Stimulated activated naive B cell treated with anti-CD40 and anti-IgM and Interleukin-4, amounts not matched to agents 10 μg/mL and 1 μg/mL and 100 μg/mL, for 72 hours (primary cell): ENCODE data around the gene E4F1.

ENCODE experiments used
- ATAC-seq, 2 donors: fragments of 150-1000 bp; cut with Tn5 transposase; replicated peaks; 2 replicates each; pipeline ENCODE4 v1.10.0; 2021; ENCODE audit warnings: moderate library complexity in 1 of 2
- DNase-seq: peaks from one replicate; pipeline ENCODE4 v3.0.0; 2021
- H3K27ac Mint-ChIP-seq: one replicate; pipeline ENCODE4 v1.8.0; 2022; ENCODE audit warnings: mild to moderate bottlenecking, mixed read lengths
- H3K27me3 Mint-ChIP-seq, 2 donors: one replicate each; pipeline ENCODE4 v1.8.0; 2022; ENCODE audit warnings: mixed read lengths in 2 of 2
- H3K36me3 Mint-ChIP-seq, 2 donors: one replicate each; pipeline ENCODE4 v1.8.0; 2022; ENCODE audit warnings: mixed read lengths in 2 of 2, mild to moderate bottlenecking in 1 of 2
- H3K4me1 Mint-ChIP-seq, 2 donors: one replicate each; pipeline ENCODE4 v1.8.0; 2022; ENCODE audit warnings: mixed read lengths in 2 of 2, mild to moderate bottlenecking in 1 of 2
- H3K4me3 Mint-ChIP-seq, 2 donors: one replicate each; pipeline ENCODE4 v1.8.0; 2022; ENCODE audit warnings: mild to moderate bottlenecking in 2 of 2, mixed read lengths in 2 of 2, moderate library complexity in 1 of 2
- H3K9me3 Mint-ChIP-seq, 2 donors: one replicate each; pipeline ENCODE4 v1.8.0; 2022; ENCODE audit warnings: mixed read lengths in 2 of 2, mild to moderate bottlenecking in 1 of 2

Gene E4F1

DNA sequence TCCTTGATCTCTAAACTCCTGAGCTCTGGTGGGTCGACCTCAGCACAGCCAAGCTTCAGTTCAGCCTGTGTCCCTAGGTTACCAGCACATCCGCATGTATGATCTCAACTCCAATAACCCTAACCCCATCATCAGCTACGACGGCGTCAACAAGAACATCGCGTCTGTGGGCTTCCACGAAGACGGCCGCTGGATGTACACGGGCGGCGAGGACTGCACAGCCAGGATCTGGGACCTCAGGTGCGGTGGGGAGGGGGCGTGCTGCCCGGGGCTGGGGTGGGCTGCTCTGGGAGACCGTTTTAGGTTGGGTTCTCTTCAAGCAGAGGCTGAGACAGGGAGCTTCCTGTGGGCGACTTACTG lies 17.0 kb upstream of the E4F1 start:
- H3K36me3 Mint-ChIP-seq = peaks cover 27 to 29% of the 10 kb centered on the region in 2 donors
- H3K9me3 Mint-ChIP-seq = no peaks in the 10 kb centered on the region
- peak overlapping the region; percentile 82 to 91 for H3K4me3 Mint-ChIP-seq
- ATAC-seq (no peak), DNase-seq (no peak)
- peaks cover 0 to 12% of the 10 kb centered on the region in 2 donors for H3K27me3 Mint-ChIP-seq
- H3K4me1 Mint-ChIP-seq = peaks cover 24 to 40% of the 10 kb centered on the region in 2 donors
- H3K27ac Mint-ChIP-seq = peak overlapping the region; percentile 88

DNA sequence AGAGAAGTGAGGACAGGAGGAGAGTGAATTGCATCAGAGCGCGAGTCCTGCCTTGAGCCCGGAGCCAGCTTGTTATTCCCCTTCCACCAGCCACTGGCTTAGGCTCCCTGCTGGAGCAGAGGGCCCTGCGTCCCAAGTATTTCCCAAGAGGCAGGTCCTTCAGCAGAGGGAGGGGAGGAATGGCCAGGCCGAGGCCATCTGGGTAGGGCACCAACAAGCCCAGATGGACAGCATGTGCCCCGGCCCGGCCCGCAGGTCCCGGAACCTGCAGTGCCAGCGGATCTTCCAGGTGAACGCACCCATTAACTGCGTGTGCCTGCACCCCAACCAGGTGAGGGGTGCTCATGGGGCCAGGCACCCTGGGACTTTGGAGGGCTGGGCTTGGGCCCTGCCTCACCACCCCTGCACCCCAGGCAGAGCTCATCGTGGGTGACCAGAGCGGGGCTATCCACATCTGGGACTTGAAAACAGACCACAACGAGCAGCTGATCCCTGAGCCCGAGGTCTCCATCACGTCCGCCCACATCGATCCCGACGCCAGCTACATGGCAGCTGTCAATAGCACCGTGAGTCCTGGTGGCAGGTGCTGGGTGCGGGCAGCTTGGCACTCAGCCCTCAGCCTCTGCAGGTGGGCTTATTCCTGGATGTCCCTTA lies 16.5 kb upstream of the E4F1 start:
- ATAC-seq (no peak), DNase-seq (no peak)
- Mint-ChIP-seq H3K27me3 (peaks cover 0 to 7% of the 10 kb centered on the region in 2 donors), H3K36me3 (peaks cover 30 to 33% of the 10 kb centered on the region in 2 donors), H3K27ac (peak overlapping the region; percentile 88), H3K4me3 (peak overlapping the region; percentile 82 to 91), H3K4me1 (peaks cover 27 to 44% of the 10 kb centered on the region in 2 donors), H3K9me3 (no peaks in the 10 kb centered on the region)

DNA sequence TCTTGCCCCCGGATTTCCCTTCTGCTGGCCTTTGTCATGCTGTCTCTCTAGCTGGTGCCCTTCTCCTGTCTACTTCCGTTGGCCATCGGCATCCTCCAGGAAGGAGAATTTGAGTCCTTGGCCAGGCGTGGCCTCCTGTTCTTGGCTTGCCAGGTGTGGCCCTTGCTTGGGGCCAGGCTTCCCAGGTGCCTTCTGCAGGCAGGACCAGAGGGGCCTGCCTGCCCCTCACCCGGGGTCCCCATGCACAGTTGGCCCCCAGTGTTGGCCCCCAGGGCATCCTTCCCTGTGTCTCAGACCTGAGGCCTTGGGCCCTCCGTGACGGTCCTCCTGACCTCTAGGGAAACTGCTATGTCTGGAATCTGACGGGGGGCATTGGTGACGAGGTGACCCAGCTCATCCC lies 15.5 kb upstream of the E4F1 start:
- Mint-ChIP-seq H3K4me1 (peaks cover 33 to 53% of the 10 kb centered on the region in 2 donors), H3K36me3 (peaks cover 37 to 38% of the 10 kb centered on the region in 2 donors), H3K27me3 (no peaks in the 10 kb centered on the region), H3K9me3 (no peaks in the 10 kb centered on the region), H3K4me3 (peak overlapping the region; percentile 73 to 78), H3K27ac (peak overlapping the region; percentile 16)
- DNase-seq (no peak), ATAC-seq (no peak)

DNA sequence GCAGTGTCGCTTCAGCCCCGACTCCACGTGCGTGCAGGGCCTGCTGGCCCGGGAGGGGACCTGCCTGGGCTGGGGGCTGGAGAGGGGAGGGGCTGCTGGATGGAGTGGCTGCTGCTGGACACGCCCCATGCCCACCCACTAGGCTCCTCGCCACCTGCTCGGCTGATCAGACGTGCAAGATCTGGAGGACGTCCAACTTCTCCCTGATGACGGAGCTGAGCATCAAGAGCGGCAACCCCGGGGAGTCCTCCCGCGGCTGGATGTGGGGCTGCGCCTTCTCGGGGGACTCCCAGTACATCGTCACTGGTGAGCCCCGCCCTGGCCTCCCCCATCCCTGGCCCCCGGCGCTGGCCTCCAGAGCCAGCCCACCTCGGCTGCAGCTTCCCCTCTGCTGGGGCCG lies 15.1 kb upstream of the E4F1 start:
- DNase-seq (no peak), ATAC-seq (no peak)
- H3K4me3 Mint-ChIP-seq = peak overlapping the region in 1 of 2 donors; percentile 78
- H3K4me1 Mint-ChIP-seq = peaks cover 36 to 58% of the 10 kb centered on the region in 2 donors
- H3K36me3 Mint-ChIP-seq = peaks cover 39 to 40% of the 10 kb centered on the region in 2 donors
- H3K27ac Mint-ChIP-seq = no peak overlapping the region
- H3K27me3 Mint-ChIP-seq = no peaks in the 10 kb centered on the region
- H3K9me3 Mint-ChIP-seq = no peaks in the 10 kb centered on the region

DNA sequence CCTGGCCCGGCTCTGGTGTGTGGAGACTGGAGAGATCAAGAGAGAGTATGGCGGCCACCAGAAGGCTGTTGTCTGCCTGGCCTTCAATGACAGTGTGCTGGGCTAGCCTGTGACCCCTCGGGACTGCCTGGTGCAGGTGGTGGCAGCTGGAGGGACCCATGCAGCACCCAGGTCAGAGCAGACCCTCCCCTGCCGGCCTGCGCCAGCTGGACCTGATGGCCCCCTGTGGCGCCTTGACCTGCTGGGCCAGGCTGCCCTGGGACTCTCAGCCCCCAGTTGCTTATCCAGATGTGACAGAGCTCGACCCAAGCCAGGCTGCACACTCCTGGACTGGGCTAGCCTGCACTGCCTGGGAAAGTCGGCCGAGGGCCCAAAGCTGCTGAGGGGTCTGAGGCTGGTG lies 14.6 kb upstream of the E4F1 start:
- Mint-ChIP-seq H3K27ac (no peak overlapping the region), H3K4me3 (no peak overlapping the region), H3K27me3 (no peaks in the 10 kb centered on the region), H3K9me3 (no peaks in the 10 kb centered on the region), H3K4me1 (peaks cover 33 to 62% of the 10 kb centered on the region in 2 donors), H3K36me3 (peaks cover 40 to 44% of the 10 kb centered on the region in 2 donors)
- no peak for DNase-seq
- no peak for ATAC-seq

DNA sequence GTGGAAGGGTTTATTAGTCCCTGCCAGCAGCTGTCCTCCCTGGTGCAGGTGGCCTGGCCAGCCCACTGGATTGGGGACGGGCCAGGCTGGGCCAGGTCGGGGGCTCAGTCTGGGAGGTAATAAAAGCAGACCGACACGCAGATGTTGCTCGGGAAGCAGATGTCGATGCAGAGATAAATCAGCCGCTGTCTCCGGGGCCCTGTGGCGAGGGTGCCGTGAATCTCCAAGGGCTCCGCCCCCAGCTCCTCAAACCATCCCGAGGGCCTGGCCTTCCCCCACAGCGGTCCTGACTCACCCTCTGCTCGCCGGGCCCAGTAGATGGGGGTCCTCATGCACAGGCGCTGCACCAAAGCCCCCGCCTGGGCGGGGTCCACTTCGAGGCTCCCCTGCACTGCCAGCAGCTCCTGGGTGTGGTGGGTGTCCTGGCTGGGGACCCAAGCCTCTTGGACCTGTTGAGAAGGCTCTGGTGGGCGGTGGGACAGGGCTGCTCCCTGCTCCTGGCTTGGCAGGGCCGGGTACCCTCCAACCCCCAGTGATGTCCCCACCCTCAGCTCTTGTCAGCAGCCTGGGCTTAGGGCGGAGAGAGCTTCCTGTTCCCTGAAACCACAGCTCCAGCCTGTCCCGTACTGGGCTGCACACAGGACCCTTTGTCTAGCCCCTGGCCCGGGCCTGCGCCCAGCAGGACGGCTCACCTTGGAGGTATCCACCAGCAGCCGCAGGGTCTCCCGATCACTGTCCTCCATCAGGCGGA lies 14.0 kb upstream of the E4F1 start:
- no peak for ATAC-seq
- no peak overlapping the region for H3K27ac Mint-ChIP-seq
- H3K27me3 Mint-ChIP-seq = no peaks in the 10 kb centered on the region
- no peak overlapping the region for H3K4me3 Mint-ChIP-seq
- no peaks in the 10 kb centered on the region for H3K9me3 Mint-ChIP-seq
- DNase-seq = no peak
- H3K36me3 Mint-ChIP-seq = peaks cover 40 to 44% of the 10 kb centered on the region in 2 donors
- H3K4me1 Mint-ChIP-seq = peaks cover 31 to 58% of the 10 kb centered on the region in 2 donors

DNA sequence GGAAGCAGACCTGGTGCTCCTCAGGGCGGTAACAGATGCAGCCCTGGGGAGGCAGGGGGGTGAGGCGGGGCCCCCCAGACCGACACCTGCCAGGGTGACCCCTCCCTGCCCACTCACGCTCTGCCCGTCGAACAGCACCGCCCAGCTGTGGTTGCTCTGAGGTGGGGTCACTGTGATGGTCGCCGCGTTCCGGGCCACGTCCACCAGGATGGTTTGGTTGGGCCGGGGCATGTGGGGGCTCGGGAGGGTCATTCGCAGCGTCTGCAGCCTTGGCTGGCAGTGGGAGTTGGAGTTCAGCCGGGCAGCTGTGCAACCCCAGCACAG lies 13.4 kb upstream of the E4F1 start:
- H3K27ac Mint-ChIP-seq = no peak overlapping the region
- peaks cover 40 to 44% of the 10 kb centered on the region in 2 donors for H3K36me3 Mint-ChIP-seq
- DNase-seq (no peak), ATAC-seq (no peak)
- H3K27me3 Mint-ChIP-seq = no peaks in the 10 kb centered on the region
- H3K9me3 Mint-ChIP-seq = no peaks in the 10 kb centered on the region
- H3K4me3 Mint-ChIP-seq = peak overlapping the region in 1 of 2 donors; percentile 1
- H3K4me1 Mint-ChIP-seq = peaks cover 29 to 54% of the 10 kb centered on the region in 2 donors

DNA sequence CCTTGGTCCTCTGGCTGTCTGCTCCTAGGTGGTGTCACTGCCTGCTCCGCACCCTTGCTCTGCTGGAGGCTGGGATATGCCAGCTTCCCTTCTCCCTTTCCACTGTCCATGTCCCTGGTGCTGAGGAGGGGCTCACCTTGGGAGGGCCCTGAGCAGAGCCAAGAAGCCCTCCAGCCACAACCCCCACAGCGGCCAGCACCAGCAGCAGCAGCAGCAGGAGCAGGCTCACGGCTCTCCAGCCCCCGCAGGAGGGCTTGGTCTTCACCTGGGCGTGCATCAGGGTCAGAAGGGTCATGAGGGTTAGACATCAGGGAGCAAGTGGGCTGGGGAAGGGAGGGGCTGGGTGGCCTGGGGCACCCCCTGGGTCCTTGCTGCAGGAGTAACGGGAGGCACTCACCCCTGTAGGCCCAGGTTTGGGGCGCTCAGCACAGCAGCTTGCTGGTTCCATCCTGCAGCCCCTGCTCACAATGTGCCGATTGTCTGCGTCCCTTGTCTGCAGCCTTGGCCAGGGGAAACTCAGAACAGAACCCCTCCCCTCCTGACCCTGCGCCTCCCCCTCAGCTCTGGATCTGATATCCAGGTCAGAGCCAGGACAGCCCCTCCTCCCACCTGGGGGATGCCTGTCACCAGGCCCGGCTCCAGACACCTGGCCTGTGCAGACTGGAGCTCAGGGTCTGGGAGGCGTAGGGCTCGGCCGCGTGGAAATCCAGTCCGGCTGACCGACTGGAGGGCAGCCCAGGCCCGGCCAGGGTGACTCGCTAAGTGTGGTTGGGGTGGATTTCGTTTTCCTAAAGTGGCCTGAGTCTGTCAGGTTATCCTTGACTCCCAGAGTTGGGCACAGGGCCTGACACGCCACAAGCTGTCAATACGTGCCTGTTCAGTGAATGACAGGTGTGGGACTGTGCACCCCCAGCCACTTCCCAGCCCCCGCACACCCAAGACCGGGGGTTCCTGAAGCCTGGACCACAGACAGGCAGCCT lies 12.7 kb upstream of the E4F1 start, which contains the start of gene BRICD5:
Gene BRICD5, minus strand, starts transcription at position 478 of the 980 bp plus-strand sequence. Its CDS starts 30 bp downstream, at position 448.
- peaks cover 40 to 44% of the 10 kb centered on the region in 2 donors for H3K36me3 Mint-ChIP-seq
- H3K4me1 Mint-ChIP-seq = peaks cover 29 to 54% of the 10 kb centered on the region in 2 donors
- peak within 1 kb of the TSS in 1 of 2 donors; percentile 1 for H3K4me3 Mint-ChIP-seq
- no peaks in the 10 kb centered on the region for H3K9me3 Mint-ChIP-seq
- ATAC-seq (no peak), DNase-seq (no peak)
- H3K27ac Mint-ChIP-seq = no peak within 1 kb of the TSS
- no peaks in the 10 kb centered on the region for H3K27me3 Mint-ChIP-seq

DNA sequence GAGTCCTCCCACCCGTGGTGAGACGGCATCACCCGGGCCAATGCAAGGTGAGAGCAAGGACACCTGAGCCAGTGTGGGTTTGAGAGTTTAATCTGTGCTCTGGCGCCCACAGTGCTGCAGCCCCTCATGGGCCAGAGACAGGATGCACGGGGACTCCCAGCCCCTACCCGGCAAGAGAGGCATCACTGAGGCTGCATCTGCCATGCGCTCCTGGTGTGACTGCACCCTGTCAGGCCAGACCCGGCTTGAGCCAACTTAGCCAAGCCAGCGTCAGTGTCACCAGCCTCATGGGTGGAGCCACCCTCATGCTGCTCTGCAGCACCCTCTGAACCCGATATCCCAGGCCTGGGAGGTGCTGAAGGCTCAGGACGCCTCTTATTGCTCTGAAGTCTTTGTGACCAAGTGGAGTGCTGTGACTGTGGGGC lies 11.5 kb upstream of the E4F1 start:
- Mint-ChIP-seq H3K36me3 (peaks cover 36 to 40% of the 10 kb centered on the region in 2 donors), H3K4me3 (peak overlapping the region; percentile 47 to 64), H3K4me1 (peaks cover 26 to 43% of the 10 kb centered on the region in 2 donors), H3K27me3 (no peaks in the 10 kb centered on the region), H3K27ac (peak overlapping the region; percentile 31), H3K9me3 (no peaks in the 10 kb centered on the region)
- no peak for ATAC-seq
- DNase-seq = no peak

DNA sequence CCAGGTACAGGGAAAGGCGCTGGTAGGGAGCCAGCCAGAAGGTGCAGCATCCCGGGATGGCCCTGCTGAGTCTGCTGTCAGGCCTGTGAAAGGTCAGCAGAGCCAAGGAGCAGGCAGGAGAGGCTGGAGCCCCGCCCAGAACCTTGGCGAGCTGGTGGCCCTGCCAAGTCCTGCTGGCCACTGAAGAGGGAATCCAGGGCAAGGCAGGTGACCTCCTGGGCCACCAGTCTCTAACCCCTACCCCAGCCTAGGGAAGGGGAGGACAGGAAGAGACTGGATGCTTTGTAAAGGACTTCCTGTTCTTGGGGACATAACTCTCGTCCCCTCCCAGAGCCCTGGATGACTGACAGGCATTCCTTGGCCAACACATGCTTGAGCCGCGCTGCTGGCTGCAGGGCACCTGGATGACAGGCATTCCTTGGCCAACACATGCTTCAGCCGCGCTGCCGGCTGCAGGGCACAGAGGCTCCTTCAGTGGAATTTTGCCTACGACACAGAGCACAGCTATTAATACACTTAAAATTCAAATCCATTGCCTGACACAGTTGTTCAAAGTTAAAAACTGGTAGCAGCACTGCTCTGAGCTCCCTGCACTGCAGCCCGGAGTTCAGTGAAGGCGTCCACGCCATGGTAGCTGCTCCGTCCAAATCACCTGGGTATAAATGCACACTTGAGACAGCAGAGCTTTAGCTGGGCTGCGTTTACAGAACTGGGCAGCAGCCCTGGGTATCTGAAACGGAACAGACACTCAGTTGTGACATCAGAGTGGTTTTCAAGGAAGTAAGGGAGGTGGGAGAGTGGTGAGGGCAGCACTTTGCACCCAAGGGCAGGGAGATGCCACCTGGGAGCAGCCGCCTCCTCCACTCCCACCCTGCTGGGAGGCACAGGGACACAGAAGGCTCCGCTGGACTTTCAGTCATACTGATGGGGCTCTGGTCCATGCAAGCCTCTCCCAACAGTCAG lies 10.7 kb upstream of the E4F1 start:
- ATAC-seq (no peak), DNase-seq (no peak)
- Mint-ChIP-seq H3K4me3 (peak overlapping the region; percentile 77 to 80), H3K4me1 (peaks cover 23 to 36% of the 10 kb centered on the region in 2 donors), H3K27ac (peak overlapping the region; percentile 76), H3K27me3 (no peaks in the 10 kb centered on the region), H3K9me3 (no peaks in the 10 kb centered on the region), H3K36me3 (peaks cover 29 to 36% of the 10 kb centered on the region in 2 donors)

DNA sequence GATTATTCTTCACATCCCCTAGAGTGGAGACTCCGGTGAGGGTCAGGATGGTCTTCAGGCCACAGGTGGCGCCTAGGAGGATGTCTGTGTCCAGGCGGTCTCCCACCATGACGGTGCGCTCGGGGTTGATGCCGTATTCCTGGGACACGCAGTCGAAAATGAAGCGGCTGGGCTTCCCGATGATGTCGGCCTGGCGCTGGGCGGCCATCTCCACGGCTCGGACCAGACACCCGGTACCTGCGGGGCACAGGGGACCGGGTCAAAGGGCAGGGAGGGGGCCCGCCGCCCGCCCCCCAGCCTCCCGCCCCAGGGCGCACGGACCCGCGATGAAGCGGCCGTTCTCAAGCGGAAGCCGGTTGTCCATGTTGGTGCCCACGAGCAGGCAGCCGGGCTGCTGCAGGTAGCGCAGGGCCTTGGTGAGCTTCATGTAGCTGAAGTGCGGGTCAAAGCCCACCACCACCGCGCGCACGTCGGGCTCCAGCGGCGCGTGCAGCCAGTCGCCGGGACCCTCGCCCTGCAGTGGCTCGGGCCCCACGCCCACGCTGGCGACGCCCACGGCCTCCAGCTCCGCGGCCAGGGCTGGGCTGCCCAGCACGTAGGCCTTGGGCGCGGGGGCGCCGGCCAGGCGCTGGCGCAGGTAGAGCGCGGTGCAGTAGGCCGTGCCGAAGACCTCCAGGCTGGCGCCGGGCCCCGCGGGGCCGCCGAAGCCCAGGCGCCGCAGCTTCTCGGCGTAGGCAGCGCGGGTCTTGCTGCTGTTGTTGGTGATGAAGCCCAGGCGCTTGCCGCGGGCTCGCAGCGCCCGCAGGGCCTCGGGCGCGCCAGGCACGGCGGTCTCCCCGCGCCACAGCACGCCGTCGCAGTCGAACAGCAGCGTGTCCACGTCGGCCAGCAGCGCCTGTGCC lies 9.3 kb upstream of the E4F1 start:
- Mint-ChIP-seq H3K4me3 (peak overlapping the region; percentile 77 to 80), H3K4me1 (peaks cover 17 to 26% of the 10 kb centered on the region in 2 donors), H3K9me3 (no peaks in the 10 kb centered on the region), H3K36me3 (peaks cover 18 to 23% of the 10 kb centered on the region in 2 donors), H3K27me3 (no peaks in the 10 kb centered on the region), H3K27ac (peak overlapping the region; percentile 76)
- ATAC-seq (peak; percentile 2 to 3), DNase-seq (no peak)

DNA sequence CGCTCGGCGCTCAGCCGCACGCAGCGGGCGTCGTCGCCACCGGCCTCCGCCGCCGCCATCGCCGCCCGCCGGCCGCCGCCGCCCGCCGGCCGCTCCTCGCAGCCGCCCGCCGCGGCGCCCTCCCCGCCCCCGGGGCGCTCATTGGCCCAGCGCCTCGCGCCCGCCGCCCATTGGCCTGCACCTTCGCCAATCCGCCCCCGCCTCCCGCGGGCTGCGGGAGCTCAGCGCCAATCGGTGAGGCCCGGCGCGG lies 8.7 kb upstream of the E4F1 start, which contains the start of gene PGP:
Gene PGP, minus strand, starts transcription at position 122 of the 250 bp plus-strand sequence. Its CDS starts 63 bp downstream, at position 59.
- no peaks in the 10 kb centered on the region for H3K9me3 Mint-ChIP-seq
- no peaks in the 10 kb centered on the region for H3K27me3 Mint-ChIP-seq
- H3K4me3 Mint-ChIP-seq = peak within 1 kb of the TSS; percentile 87 to 89
- DNase-seq (no peak), ATAC-seq (no peak)
- H3K4me1 Mint-ChIP-seq = peaks cover 17 to 26% of the 10 kb centered on the region in 2 donors
- H3K36me3 Mint-ChIP-seq = peaks cover 18 to 20% of the 10 kb centered on the region in 2 donors
- H3K27ac Mint-ChIP-seq = peak within 1 kb of the TSS; percentile 95
